Mesendoderm (in vitro differentiated cells): ENCODE measurements around the gene TMEM202.
"Not testable (repeated sequence)": the region's sequence is repeated elsewhere in the genome, so short reads cannot be mapped to it uniquely, and the experiment has no call there.

Experiments
- DNase-seq: peaks from one replicate; pipeline ENCODE4 v3.0.0; 2013
- H2AK5ac ChIP-seq: 2 replicates; pipeline ENCODE4 v1.6.1; 2013; ENCODE audit warnings: low read length, inconsistent platforms
- H2BK120ac ChIP-seq: 2 replicates; pipeline ENCODE4 v1.6.1; 2013; ENCODE audit warnings: low read depth, mild to moderate bottlenecking, low read length, moderate library complexity, mixed read lengths
- H2BK15ac ChIP-seq: replicated peaks from 2 replicates; pipeline ENCODE4 v1.6.1; 2013; ENCODE audit warnings: low read depth, mild to moderate bottlenecking, moderate library complexity
- H2BK5ac ChIP-seq: 2 replicates; pipeline ENCODE4 v1.6.1; 2013; ENCODE audit warnings: low read length, inconsistent platforms
- H3K18ac ChIP-seq: 2 replicates; pipeline ENCODE4 v1.6.1; 2013; ENCODE audit warnings: mild to moderate bottlenecking, low read length, mixed read lengths
- H3K23ac ChIP-seq: one replicate; pipeline ENCODE4 v1.6.1; 2013; ENCODE audit warnings: low read length
- H3K27ac ChIP-seq: 2 replicates; pipeline ENCODE4 v1.5.1; 2013; ENCODE audit warnings: low read depth, mild to moderate bottlenecking, inconsistent platforms, low read length, moderate library complexity
- H3K27me3 ChIP-seq: 2 replicates; pipeline ENCODE4 v1.6.1; 2013; ENCODE audit warnings: low read length, control low read depth, mild to moderate bottlenecking, inconsistent platforms; ENCODE audit not compliant: insufficient read depth, poor library complexity
- H3K36me3 ChIP-seq: 2 replicates; pipeline ENCODE4 v1.6.1; 2013; ENCODE audit warnings: low read length, inconsistent platforms; ENCODE audit not compliant: control insufficient read depth, insufficient read depth
- H3K4ac ChIP-seq: one replicate; pipeline ENCODE4 v1.6.1; 2013; ENCODE audit warnings: low read depth, mild to moderate bottlenecking, low read length, moderate library complexity
- H3K4me1 ChIP-seq: 2 replicates; pipeline ENCODE4 v1.6.1; 2013; ENCODE audit warnings: low read depth, low read length, inconsistent platforms; ENCODE audit not compliant: control insufficient read depth
- H3K4me2 ChIP-seq: 2 replicates; pipeline ENCODE4 v1.6.1; 2013; ENCODE audit warnings: low read length
- H3K4me3 ChIP-seq: 2 replicates; pipeline ENCODE4 v1.5.1; 2013; ENCODE audit warnings: mild to moderate bottlenecking, low read length
- H3K56ac ChIP-seq: one replicate; pipeline ENCODE4 v1.6.1; 2013; ENCODE audit warnings: low read length
- H3K79me1 ChIP-seq: 2 replicates; pipeline ENCODE4 v1.6.1; 2013; ENCODE audit warnings: low read length, inconsistent platforms
- H3K79me2 ChIP-seq: 2 replicates; pipeline ENCODE4 v1.6.1; 2013; ENCODE audit warnings: mild to moderate bottlenecking, low read length; ENCODE audit not compliant: control insufficient read depth, insufficient read depth
- H3K9ac ChIP-seq: 2 replicates; pipeline ENCODE4 v1.6.1; 2013; ENCODE audit warnings: low read length, inconsistent platforms
- H4K5ac ChIP-seq: one replicate; pipeline ENCODE4 v1.6.1; 2013; ENCODE audit warnings: low read length
- H4K8ac ChIP-seq: one replicate; pipeline ENCODE4 v1.6.1; 2013; ENCODE audit warnings: low read depth, mild to moderate bottlenecking, control low read depth, low read length, moderate library complexity
- WGBS: extraction: QIAGEN DNeasy Blood & Tissue Kit; methylation state at CpG from one replicate; pipeline ENCODE4 v1.1.7; 2013; ENCODE audit warnings: low lambda C conversion rate, missing lambda C conversion rate; ENCODE audit not compliant: insufficient coverage; ENCODE audit errors: extremely low coverage; 5-methylcytosine and 5-hydroxymethylcytosine counted together

The TMEM202 gene

DNA sequence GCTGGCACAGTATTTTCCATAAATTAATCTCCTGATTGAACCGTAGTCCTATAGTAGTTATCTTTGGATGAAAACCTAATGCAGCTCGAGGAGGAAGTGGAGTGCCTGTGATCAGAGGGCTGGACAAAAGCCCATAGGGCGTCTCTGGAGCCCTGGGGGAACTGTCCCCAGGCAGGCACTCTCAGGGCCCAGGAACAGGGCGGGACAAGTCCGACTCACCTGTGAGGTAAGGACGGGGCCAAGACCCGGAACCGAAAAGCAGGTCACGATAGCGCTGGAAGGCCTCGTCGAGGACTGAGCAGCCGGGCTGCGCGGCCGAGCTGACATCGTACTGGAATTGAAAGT, 22.6 kb upstream of the TMEM202 start:
- Histone ChIP-seq H3K56ac (peak overlapping the region; percentile 90), H3K4me2 (peak overlapping the region; percentile 14), H3K79me2 (peaks cover 5% of the 10 kb centered on the region), H4K8ac (no peak overlapping the region), H3K4ac (peak overlapping the region; percentile 20), H3K9ac (peak overlapping the region; percentile 82), H3K36me3 (peaks cover 2% of the 10 kb centered on the region), H4K5ac (no peak overlapping the region), H3K79me1 (peaks cover 6% of the 10 kb centered on the region), H3K4me3 (peak overlapping the region; percentile 78), H2BK5ac (no peak overlapping the region), H2BK15ac (no peak overlapping the region), H3K23ac (no peak overlapping the region), H3K18ac (no peak overlapping the region), H3K27ac (no peak overlapping the region), H3K27me3 (no peaks in the 10 kb centered on the region), H2AK5ac (no peak overlapping the region), H2BK120ac (no peak overlapping the region), H3K4me1 (peaks cover 5% of the 10 kb centered on the region)
- DNase-seq, result no peak
- WGBS, result no CpG with 5 or more reads among the region's 17 CpGs

GRCh38 chr15:72375846-72376581, 22.1 kb upstream of the TMEM202 start, which contains the start of gene HEXA:
HEXA (minus strand) TSS chr15:72376014; CDS start chr15:72375972, 42 bp downstream.
- peak within 1 kb of the TSS; percentile 81 for H3K4me3 ChIP-seq
- no peaks in the 10 kb centered on the region for H3K27me3 ChIP-seq
- H2AK5ac ChIP-seq, result no peak within 1 kb of the TSS
- H3K27ac ChIP-seq, result no peak within 1 kb of the TSS
- peaks cover under 1% of the 10 kb centered on the region for H3K36me3 ChIP-seq
- peaks cover 5% of the 10 kb centered on the region for H3K4me1 ChIP-seq
- peak within 1 kb of the TSS; percentile 78 for H4K8ac ChIP-seq
- H2BK5ac ChIP-seq, result no peak within 1 kb of the TSS
- H4K5ac ChIP-seq, result peak within 1 kb of the TSS; percentile 64
- peak within 1 kb of the TSS; percentile 76 for H3K4me2 ChIP-seq
- H2BK15ac ChIP-seq, result no peak within 1 kb of the TSS
- H2BK120ac ChIP-seq, result no peak within 1 kb of the TSS
- H3K79me1 ChIP-seq, result peaks cover 5% of the 10 kb centered on the region
- no CpG with 5 or more reads among the region's 50 CpGs for WGBS
- H3K79me2 ChIP-seq, result peaks cover 5% of the 10 kb centered on the region
- H3K9ac ChIP-seq, result peak within 1 kb of the TSS; percentile 88
- peak; percentile 99 for DNase-seq
- peak within 1 kb of the TSS; percentile 93 for H3K56ac ChIP-seq
- H3K18ac ChIP-seq, result peak within 1 kb of the TSS; percentile 53
- H3K23ac ChIP-seq, result no peak within 1 kb of the TSS
- H3K4ac ChIP-seq, result peak within 1 kb of the TSS; percentile 90

GRCh38 chr15:72377331-72377730, 20.8 kb upstream of the TMEM202 start:
- no peak overlapping the region for H4K5ac ChIP-seq
- no peak overlapping the region for H3K9ac ChIP-seq
- no peak overlapping the region for H3K4ac ChIP-seq
- no peak overlapping the region for H3K56ac ChIP-seq
- no peak overlapping the region for H3K23ac ChIP-seq
- WGBS, result no CpG with 5 or more reads among the region's 1 CpG
- H3K27ac ChIP-seq, result no peak overlapping the region
- no peaks in the 10 kb centered on the region for H3K27me3 ChIP-seq
- peaks cover 5% of the 10 kb centered on the region for H3K79me2 ChIP-seq
- no peak overlapping the region for H3K4me2 ChIP-seq
- peaks cover 4% of the 10 kb centered on the region for H3K79me1 ChIP-seq
- H3K18ac ChIP-seq, result no peak overlapping the region
- no peak overlapping the region for H2BK120ac ChIP-seq
- no peak overlapping the region for H2AK5ac ChIP-seq
- no peak overlapping the region for H3K4me3 ChIP-seq
- no peaks in the 10 kb centered on the region for H3K36me3 ChIP-seq
- no peak overlapping the region for H2BK15ac ChIP-seq
- DNase-seq, result no peak
- no peak overlapping the region for H2BK5ac ChIP-seq
- peaks cover 5% of the 10 kb centered on the region for H3K4me1 ChIP-seq
- H4K8ac ChIP-seq, result no peak overlapping the region

- not testable (repeated sequence) for H3K4me1 ChIP-seq, H3K27ac ChIP-seq, H2BK5ac ChIP-seq, H3K4me2 ChIP-seq, DNase-seq, H3K9ac ChIP-seq, H3K27me3 ChIP-seq, H3K23ac ChIP-seq, H4K8ac ChIP-seq, H2AK5ac ChIP-seq, H3K4ac ChIP-seq, H4K5ac ChIP-seq, H3K4me3 ChIP-seq, H3K18ac ChIP-seq, H3K79me2 ChIP-seq, H2BK15ac ChIP-seq, H3K79me1 ChIP-seq, H3K56ac ChIP-seq, H3K36me3 ChIP-seq, H2BK120ac ChIP-seq
- no CpG with 5 or more reads among the region's 3 CpGs for WGBS
Observed at GRCh38 chr15:72379106-72379505, 19.0 kb upstream of the TMEM202 start.

GRCh38 chr15:72379856-72380430, 18.2 kb upstream of the TMEM202 start:
- H3K4me1 ChIP-seq, result peaks cover 5% of the 10 kb centered on the region
- H3K23ac ChIP-seq, result no peak overlapping the region
- H4K5ac ChIP-seq, result no peak overlapping the region
- no CpG with 5 or more reads among the region's 2 CpGs for WGBS
- no peak overlapping the region for H3K4ac ChIP-seq
- H3K4me3 ChIP-seq, result no peak overlapping the region
- DNase-seq, result no peak
- H3K79me1 ChIP-seq, result peaks cover 2% of the 10 kb centered on the region
- H3K56ac ChIP-seq, result no peak overlapping the region
- H3K9ac ChIP-seq, result no peak overlapping the region
- no peak overlapping the region for H2BK120ac ChIP-seq
- H2BK15ac ChIP-seq, result no peak overlapping the region
- no peaks in the 10 kb centered on the region for H3K36me3 ChIP-seq
- no peaks in the 10 kb centered on the region for H3K27me3 ChIP-seq
- peaks cover 3% of the 10 kb centered on the region for H3K79me2 ChIP-seq
- H3K27ac ChIP-seq, result no peak overlapping the region
- H3K4me2 ChIP-seq, result no peak overlapping the region
- H4K8ac ChIP-seq, result no peak overlapping the region
- H2AK5ac ChIP-seq, result no peak overlapping the region
- H3K18ac ChIP-seq, result no peak overlapping the region
- H2BK5ac ChIP-seq, result no peak overlapping the region
